K562 (cell line): Measurements from ENCODE around the gene MTA2. TPM values are rescaled to one million over a fixed set of nuclear protein-coding genes. Genes with fewer than 3 reads are reported as not detected.

ENCODE experiments used
- ATAC-seq: fragments of 200-7000 bp; cut with Tn5 transposase; 3 replicates; pipeline ENCODE4 v1.9.1; 2020; ENCODE audit warnings: moderate library complexity
- BruUV-seq: library from RNA; stranded (reverse); fragments of 400-500 nt; replicated peaks from 2 replicates; lab custom pipeline; 2021; lab: Mats Ljungman, UMichigan
- CTCF ChIA-PET: fragments of 300-600 bp; formaldehyde crosslinking; extraction: SDS; loops from one replicate; lab custom pipeline; 2021; ENCODE audit warnings: low intra/inter-chr PET ratio; lab: Yijun Ruan, JAX
- POLR2A ChIA-PET: fragments of 300-600, 350-650 bp; sonication (Branson Sonifier 250); formaldehyde crosslinking; extraction: SDS; loops from one replicate; lab custom pipeline; 2021; ENCODE audit warnings: antibody characterized with exemption, inconsistent platforms; lab: Yijun Ruan, JAX
- DNase-seq, 4 experiments: peaks; one replicate each; pipeline versions ENCODE4 v3.0.0 to v3.0.0-alpha.2; 2011 to 2018; ENCODE audit warnings: low spot score in 3 of 4, mixed read lengths in 3 of 4; ENCODE audit errors: extremely low read depth in 1 of 4
- FAIRE-seq: peaks from 2 replicates; lab custom pipeline; 2011; peaks lifted over from hg19 to GRCh38; lab: Jason Lieb, UNC
- H2AFZ ChIP-seq: 2 replicates; pipeline ENCODE4 v1.6.0; 2011; ENCODE audit warnings: low read depth, low read length, control low read depth, inconsistent platforms
- H3K27ac ChIP-seq: fragments of 200-600 bp; 3 replicates; pipeline ENCODE4 v1.8.0; 2011; ENCODE audit warnings: low read depth, mild to moderate bottlenecking, control low read depth, inconsistent platforms, low read length, moderate library complexity, mixed read lengths; ENCODE audit errors: extremely low read depth
- H3K27me3 ChIP-seq, 2 experiments: fragments of 300-600 bp in 1 of 2; 2 replicates in 1 of 2; 3 replicates in 1 of 2; pipeline versions ENCODE4 v1.6.0 to v1.8.0; 2011; ENCODE audit warnings: inconsistent platforms in 2 of 2, low read length in 2 of 2, mild to moderate bottlenecking in 1 of 2, mixed read lengths in 1 of 2, moderate library complexity in 1 of 2; ENCODE audit not compliant: control insufficient read depth in 2 of 2, insufficient read depth in 2 of 2
- H3K36me3 ChIP-seq: fragments of 300-600 bp; 3 replicates; pipeline ENCODE4 v1.8.0; 2011; ENCODE audit warnings: mild to moderate bottlenecking, low read length, inconsistent platforms; ENCODE audit not compliant: control insufficient read depth, insufficient read depth
- H3K4me1 ChIP-seq, 2 experiments: fragments of 200-600 bp in 1 of 2; replicated peaks in 1 of 2; 2 replicates in 1 of 2; 3 replicates in 1 of 2; pipeline versions ENCODE4 v1.5.1 to v1.8.0; 2011; ENCODE audit warnings: inconsistent platforms in 2 of 2, low read length in 2 of 2, mild to moderate bottlenecking in 1 of 2, mixed read lengths in 1 of 2, moderate library complexity in 1 of 2; ENCODE audit not compliant: control insufficient read depth in 2 of 2, insufficient read depth in 2 of 2
- H3K4me2 ChIP-seq: 2 replicates; pipeline ENCODE4 v1.6.1; 2011; ENCODE audit warnings: low read length, control low read depth, inconsistent platforms, mixed read lengths; ENCODE audit not compliant: insufficient read depth
- H3K4me3 ChIP-seq: fragments of 200-600 bp; sonication (generic), shearing (Covaris generic); 2 replicates; pipeline ENCODE4 v1.5.1; 2016; ENCODE audit warnings: control low read depth, inconsistent platforms
- H3K79me2 ChIP-seq: fragments of 200-600 bp; 3 replicates; pipeline ENCODE4 v1.8.0; 2011; ENCODE audit warnings: low read length, inconsistent platforms; ENCODE audit not compliant: control insufficient read depth, insufficient read depth
- H3K9ac ChIP-seq, 2 experiments: 2 replicates each; pipeline versions ENCODE4 v1.6.0 to v1.6.1; 2011; ENCODE audit warnings: low read depth in 2 of 2, low read length in 2 of 2, control low read depth in 1 of 2, inconsistent platforms in 1 of 2, mild to moderate bottlenecking in 1 of 2, mixed read lengths in 1 of 2; ENCODE audit not compliant: insufficient read depth in 1 of 2
- H3K9me1 ChIP-seq: one replicate; pipeline ENCODE4 v1.6.0; 2011; ENCODE audit warnings: inconsistent platforms, mild to moderate bottlenecking, low read length, moderate library complexity; ENCODE audit not compliant: control insufficient read depth, insufficient read depth
- H3K9me3 ChIP-seq: replicated peaks from 2 replicates; pipeline ENCODE4 v1.5.1; 2011; ENCODE audit warnings: low read depth, low read length, inconsistent platforms; ENCODE audit not compliant: control insufficient read depth, insufficient read depth
- H4K20me1 ChIP-seq: replicated peaks from 2 replicates; pipeline ENCODE4 v1.6.1; 2011; ENCODE audit warnings: low read length, inconsistent platforms, mixed read lengths; ENCODE audit not compliant: control insufficient read depth, insufficient read depth
- BRD4 ChIP-seq: fragments of 200-600 bp; sonication (generic); IDR thresholded peaks from 2 replicates; pipeline ENCODE4 v1.6.1; 2017; ENCODE audit warnings: inconsistent platforms
- EGR1 ChIP-seq: fragments of 450-650 bp; conservative IDR thresholded peaks from 2 replicates; pipeline ENCODE4 v1.6.1; 2017; ENCODE audit warnings: mild to moderate bottlenecking
- MXI1 ChIP-seq: IDR thresholded peaks from 2 replicates; pipeline ENCODE4 v1.6.1; 2011; ENCODE audit warnings: low read depth, mild to moderate bottlenecking, improper control_type of control experiment, low read length
- RB1 ChIP-seq: fragments of 450-650 bp; IDR thresholded peaks from 2 replicates; pipeline ENCODE4 v1.6.1; 2017; ENCODE audit warnings: low read depth, mild to moderate bottlenecking
- WGBS: fragments of 100-300 bp; shearing (Covaris generic); methylation state at CpG from one replicate; pipeline ENCODE4 v1.1.6; 2016; ENCODE audit warnings: low coverage, mixed read lengths; ENCODE audit not compliant: insufficient coverage; ENCODE audit errors: missing lambda C conversion rate; 5-methylcytosine and 5-hydroxymethylcytosine counted together
- in situ Hi-C: fragments of 300-500 bp; cut with MboI; formaldehyde crosslinking; loops from 4 replicates; pipeline ENCODE4 v1.15.0; 2018; ENCODE audit warnings: inconsistent platforms, mixed read lengths
- intact Hi-C: fragments of 100-400 bp; cut with micrococcal nuclease; formaldehyde crosslinking; loops from 2 replicates; pipeline ENCODE4 v1.14.2; 2022
- polyA plus RNA-seq, 8 experiments: library from polyadenylated mRNA; depleted of rRNA in 4 of 8; stranded (reverse) in 5 of 8; unstranded in 3 of 8; fragments of >200 nt; fragmentation: Nextera tagmentation in 2 of 8; fragmentation: Illumina TruSeq in 1 of 8; extraction: Ambion mirVana in 2 of 8; extraction: Trizol in 1 of 8; gene quantifications; 2 replicates each; pipeline versions ENCODE4 v1.2.1 to v1.2.3, GENCODE V29; 2011 to 2014; ENCODE audit warnings: inconsistent platforms in 1 of 8, missing spikeins in 1 of 8
- total RNA-seq, 7 experiments: library from RNA; depleted of rRNA in 6 of 7; stranded (reverse); fragments of >200 nt in 6 of 7; fragmentation: Illumina TruSeq in 2 of 7; extraction: Trizol in 2 of 7; gene quantifications; 2 replicates each; pipeline versions ENCODE4 v1.2.1 to v1.2.3, GENCODE V29; 2011 to 2021; ENCODE audit warnings: low replicate concordance in 1 of 7
- TF ChIP-seq, protein P1 (sequence below): sonication (generic); formaldehyde crosslinking; IDR thresholded peaks from 2 replicates; pipeline ENCODE4 v1.8.1; 2023; ENCODE audit warnings: mild to moderate bottlenecking, missing genetic modification reagents

The MTA2 gene
- total and polyA plus RNA-seq, 9 of the 15 experiments (the other 6 are each of a cell fraction or from before 2014, with no cell fraction given): 6.2 to 220 (median 172) TPM

DNA sequence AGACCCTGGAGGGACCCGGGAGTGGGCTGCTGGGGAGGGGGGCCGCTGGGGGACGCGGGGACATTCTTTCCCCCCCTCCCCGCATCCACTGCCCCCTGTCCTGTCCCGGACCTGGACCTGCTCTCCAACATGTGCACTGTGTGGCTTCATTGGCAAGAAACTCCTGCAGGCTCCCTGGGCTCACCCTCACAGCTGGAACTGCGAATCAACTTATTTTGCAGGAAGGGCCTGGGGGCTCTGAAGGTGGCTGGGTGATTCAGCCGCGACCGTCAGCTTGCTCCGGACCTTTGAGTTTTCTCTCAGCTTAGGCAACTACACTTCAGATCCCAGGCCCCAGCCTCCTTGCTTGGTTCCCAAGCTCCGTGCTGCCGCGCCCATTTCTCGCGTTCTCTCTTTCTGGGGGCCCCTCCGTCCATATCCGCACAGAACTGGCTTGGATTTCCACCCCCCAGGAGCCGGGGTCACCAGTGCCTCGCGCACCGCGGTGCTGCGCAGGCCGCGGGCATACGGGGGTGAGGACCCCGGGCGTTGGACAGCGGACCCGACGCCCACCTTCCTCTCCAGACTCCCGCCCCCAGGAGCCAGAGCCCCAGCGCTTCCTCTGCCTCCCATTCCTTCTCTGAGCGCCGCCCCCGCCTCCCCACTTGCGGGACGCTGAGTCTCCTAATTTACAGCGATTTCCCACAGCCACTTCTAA is 54.6 kb downstream of the MTA2 start:
- H3K9ac ChIP-seq: peak overlapping the region in 1 of 2 experiments; percentile 63; a peak in 3 of 4 replicates
- in situ Hi-C loops (no loop called here), intact Hi-C loops (no loop called here)
- H3K9me3 ChIP-seq: no peaks in the 10 kb centered on the region
- CTCF ChIA-PET: interaction anchor here (2.0 kb wide), 1 partner anchor 153 kb away, joined by 6 read pairs; no protein-coding TSS in a partner anchor
- H3K79me2 ChIP-seq: peaks cover 43% of the 10 kb centered on the region
- no TSS peak for BruUV-seq
- peaks cover 6% of the 10 kb centered on the region for H3K9me1 ChIP-seq
- FAIRE-seq: no peak
- peak overlapping the region; percentile 67; the same call in 1 of the 2 replicates for H3K4me3 ChIP-seq
- 43% methylated on average over 28 of the region's 40 CpGs for WGBS
- DNase-seq: no peak
- H3K36me3 ChIP-seq: no peaks in the 10 kb centered on the region
- H3K27ac ChIP-seq: no peak overlapping the region
- TF ChIP-seq RB1: 0 out of 2 replicates have a peak, but pooled peaks have one; percentile 2
- 0 out of 2 replicates have a peak, but pooled peaks have one; percentile 9 for TF ChIP-seq BRD4
- TF ChIP-seq, protein P1, sequence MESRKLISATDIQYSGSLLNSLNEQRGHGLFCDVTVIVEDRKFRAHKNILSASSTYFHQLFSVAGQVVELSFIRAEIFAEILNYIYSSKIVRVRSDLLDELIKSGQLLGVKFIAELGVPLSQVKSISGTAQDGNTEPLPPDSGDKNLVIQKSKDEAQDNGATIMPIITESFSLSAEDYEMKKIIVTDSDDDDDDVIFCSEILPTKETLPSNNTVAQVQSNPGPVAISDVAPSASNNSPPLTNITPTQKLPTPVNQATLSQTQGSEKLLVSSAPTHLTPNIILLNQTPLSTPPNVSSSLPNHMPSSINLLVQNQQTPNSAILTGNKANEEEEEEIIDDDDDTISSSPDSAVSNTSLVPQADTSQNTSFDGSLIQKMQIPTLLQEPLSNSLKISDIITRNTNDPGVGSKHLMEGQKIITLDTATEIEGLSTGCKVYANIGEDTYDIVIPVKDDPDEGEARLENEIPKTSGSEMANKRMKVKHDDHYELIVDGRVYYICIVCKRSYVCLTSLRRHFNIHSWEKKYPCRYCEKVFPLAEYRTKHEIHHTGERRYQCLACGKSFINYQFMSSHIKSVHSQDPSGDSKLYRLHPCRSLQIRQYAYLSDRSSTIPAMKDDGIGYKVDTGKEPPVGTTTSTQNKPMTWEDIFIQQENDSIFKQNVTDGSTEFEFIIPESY: 0 out of 2 replicates have a peak, but pooled peaks have one; percentile 32
- peak; percentile 68 for TF ChIP-seq EGR1
- no peak for TF ChIP-seq MXI1
- peaks cover 56 to 73% of the 10 kb centered on the region in 2 experiments for H3K4me1 ChIP-seq
- peak overlapping the region; percentile 47; the same call in 1 of the 2 replicates for H3K4me2 ChIP-seq
- POLR2A ChIA-PET: interaction anchor here (0.6 to 1.1 kb wide), 12 partner anchors 8 to 180 kb away, joined by 3 to 7 read pairs (median 4); partner anchors contain the start of genes HNRNPUL2 and TUT1
- no peaks in the 10 kb centered on the region for H3K27me3 ChIP-seq
- H2AFZ ChIP-seq: peak overlapping the region; percentile 52; the same call in 1 of the 2 replicates
- ATAC-seq: peak; percentile 2
- H4K20me1 ChIP-seq: no peaks in the 10 kb centered on the region; the same call in 1 of the 2 replicates
